Liver (tissue), 9 donors: ENCODE data around the gene DGKE. TPM values are rescaled to one million over a fixed set of nuclear protein-coding genes. Genes with fewer than 3 reads are reported as not detected.

Source experiments
- DNase-seq: peaks from one replicate; pipeline ENCODE4 v3.0.0-alpha.2; 2017; ENCODE audit warnings: low spot score
- H3K27ac ChIP-seq, 2 donors: one replicate each; pipeline ENCODE4 v1.7.0; 2013; ENCODE audit warnings: inconsistent platforms in 2 of 2, low read length in 2 of 2, control low read depth in 1 of 2, low read depth in 1 of 2, mild to moderate bottlenecking in 1 of 2
- H3K27me3 ChIP-seq, 4 donors: one replicate each; pipeline versions ENCODE4 v1.6.1 to v1.7.0; 2013; ENCODE audit warnings: low read length in 3 of 4, inconsistent platforms in 1 of 4, mild to moderate bottlenecking in 1 of 4, moderate library complexity in 1 of 4; ENCODE audit not compliant: control insufficient read depth in 4 of 4, insufficient read depth in 4 of 4
- H3K36me3 ChIP-seq, 4 donors: one replicate each; pipeline versions ENCODE4 v1.6.1 to v1.7.0; 2013; ENCODE audit warnings: low read length in 3 of 4, mild to moderate bottlenecking in 3 of 4, low read depth in 1 of 4, moderate library complexity in 1 of 4; ENCODE audit not compliant: control insufficient read depth in 4 of 4, insufficient read depth in 3 of 4
- H3K4me1 ChIP-seq, 4 donors: one replicate each; pipeline versions ENCODE4 v1.6.1 to v1.7.0; 2013; ENCODE audit warnings: low read length in 3 of 4, mild to moderate bottlenecking in 3 of 4, moderate library complexity in 1 of 4; ENCODE audit not compliant: control insufficient read depth in 4 of 4, insufficient read depth in 4 of 4
- H3K4me3 ChIP-seq, 3 donors: one replicate each; pipeline versions ENCODE4 v1.6.1 to v1.7.0; 2013; ENCODE audit warnings: low read length in 3 of 3, control low read depth in 1 of 3, low read depth in 1 of 3, mild to moderate bottlenecking in 1 of 3
- H3K9ac ChIP-seq, 2 donors: one replicate each; pipeline ENCODE4 v1.7.0; 2013; ENCODE audit warnings: low read length in 2 of 2, mild to moderate bottlenecking in 2 of 2, moderate library complexity in 2 of 2, control low read depth in 1 of 2, low read depth in 1 of 2
- H3K9me3 ChIP-seq, 4 donors: one replicate each; pipeline versions ENCODE4 v1.6.1 to v1.7.0; 2013; ENCODE audit warnings: low read length in 3 of 4; ENCODE audit not compliant: control insufficient read depth in 4 of 4
- ATF3 ChIP-seq: IDR thresholded peaks from 2 replicates; pipeline ENCODE4 v1.6.1; 2016; ENCODE audit warnings: antibody characterized with exemption
- CTCF ChIP-seq: fragments of 150-350 bp; IDR thresholded peaks from 2 replicates; pipeline ENCODE4 v1.5.1; 2017; ENCODE audit warnings: improper control_type of control experiment, low read depth, low read length; ENCODE audit not compliant: missing input control
- EGR1 ChIP-seq, 2 donors: IDR thresholded peaks; 2 replicates each; pipeline ENCODE4 v1.6.1; 2016 to 2018; ENCODE audit warnings: antibody characterized with exemption in 2 of 2, low read depth in 2 of 2
- FOXA1 ChIP-seq: IDR thresholded peaks from 2 replicates; pipeline ENCODE4 v1.6.1; 2016; ENCODE audit warnings: antibody characterized with exemption
- FOXA2 ChIP-seq: IDR thresholded peaks from 2 replicates; pipeline ENCODE4 v1.6.1; 2016; ENCODE audit warnings: antibody characterized with exemption
- GABPA ChIP-seq, 2 donors: IDR thresholded peaks in 1 of 2; conservative IDR thresholded peaks in 1 of 2; 2 replicates each; pipeline ENCODE4 v1.6.1; 2016; ENCODE audit warnings: antibody characterized with exemption in 2 of 2, mild to moderate bottlenecking in 1 of 2, moderate library complexity in 1 of 2
- HNF4A ChIP-seq, 2 donors: conservative IDR thresholded peaks; 2 replicates each; pipeline ENCODE4 v1.6.1; 2016; ENCODE audit warnings: antibody characterized with exemption in 2 of 2, mild to moderate bottlenecking in 2 of 2
- HNF4G ChIP-seq: IDR thresholded peaks from 2 replicates; pipeline ENCODE4 v1.6.1; 2016; ENCODE audit warnings: antibody characterized with exemption
- JUND ChIP-seq, 2 donors: IDR thresholded peaks; 2 replicates each; pipeline ENCODE4 v1.6.1; 2016; ENCODE audit warnings: antibody characterized with exemption in 2 of 2
- MAX ChIP-seq: IDR thresholded peaks from 2 replicates; pipeline ENCODE4 v1.6.1; 2016; ENCODE audit warnings: antibody characterized with exemption
- NR2F2 ChIP-seq: IDR thresholded peaks from 2 replicates; pipeline ENCODE4 v1.6.1; 2016; ENCODE audit warnings: antibody characterized with exemption
- RAD21 ChIP-seq, 2 donors: IDR thresholded peaks; 2 replicates each; pipeline ENCODE4 v1.6.1; 2016; ENCODE audit warnings: antibody characterized with exemption in 2 of 2, mild to moderate bottlenecking in 2 of 2
- REST ChIP-seq: IDR thresholded peaks from 2 replicates; pipeline ENCODE4 v1.6.1; 2016; ENCODE audit warnings: antibody characterized with exemption, mild to moderate bottlenecking
- RXRA ChIP-seq, 2 donors: IDR thresholded peaks; 2 replicates each; pipeline ENCODE4 v1.6.1; 2017 to 2018; ENCODE audit warnings: antibody characterized with exemption in 2 of 2, mild to moderate bottlenecking in 1 of 2
- SP1 ChIP-seq: IDR thresholded peaks from 2 replicates; pipeline ENCODE4 v1.6.1; 2018; ENCODE audit warnings: antibody characterized with exemption, mild to moderate bottlenecking
- TAF1 ChIP-seq: conservative IDR thresholded peaks from 2 replicates; pipeline ENCODE4 v1.6.1; 2016; ENCODE audit warnings: antibody characterized with exemption, mild to moderate bottlenecking
- YY1 ChIP-seq: IDR thresholded peaks from 2 replicates; pipeline ENCODE4 v1.6.1; 2016; ENCODE audit warnings: antibody characterized with exemption, mild to moderate bottlenecking
- ZBTB33 ChIP-seq: IDR thresholded peaks from 2 replicates; pipeline ENCODE4 v1.6.1; 2016; ENCODE audit warnings: antibody characterized with exemption
- WGBS: extraction: QIAGEN DNeasy Blood & Tissue Kit; methylation state at CpG from one replicate; pipeline ENCODE4 v1.1.7; 2013; 5-methylcytosine and 5-hydroxymethylcytosine counted together
- polyA plus RNA-seq, 2 donors: library from polyadenylated mRNA; stranded (reverse) in 1 of 2; unstranded in 1 of 2; fragments of 200-250 nt in 1 of 2; fragments of >200 nt in 1 of 2; fragmentation: Nextera tagmentation in 1 of 2; extraction: Ambion mirVana in 1 of 2; gene quantifications; one replicate each; pipeline versions ENCODE4 v1.2.1 to v1.2.3, GENCODE V29; 2013 to 2015
- total RNA-seq, 2 donors: library from RNA; depleted of rRNA; stranded (reverse); fragments of >200 nt; gene quantifications; one replicate each; pipeline ENCODE4 v1.2.3, GENCODE V29; 2014
- donor health status: healthy.
- donor health status: healthy.
- donor health status: healthy.
- donor health status: healthy.
- donor health status: healthy.

The DGKE gene
- total and polyA plus RNA-seq, 4 donors, result 1.0 to 5.9 (median 2.8) TPM

GRCh38 chr17:56821847-56822534, 12.0 kb upstream of the DGKE start (continued):
- TF ChIP-seq ZBTB33, result no peak
- no peak for TF ChIP-seq GABPA (IDR thresholded peaks at IDR 0.05 in 1 of 2, conservative IDR thresholded peaks at IDR 0.05 in 1 of 2)
- TF ChIP-seq ATF3, result no peak
- no peak for TF ChIP-seq RXRA (IDR thresholded peaks at IDR 0.05)
- no peak for TF ChIP-seq SP1
- no peak for TF ChIP-seq HNF4A (conservative IDR thresholded peaks at IDR 0.05)

GRCh38 chr17:56822725-56823124, 11.2 kb upstream of the DGKE start:
- Histone ChIP-seq H3K9ac (no peak overlapping the region), H3K4me1 (peaks cover 10 to 63% (median 52%) of the 10 kb centered on the region in 4 donors), H3K27ac (peak overlapping the region; percentile 55 to 79), H3K36me3 (peaks cover 0 to 2% (median 0%) of the 10 kb centered on the region in 4 donors), H3K9me3 (no peaks in the 10 kb centered on the region), H3K27me3 (no peaks in the 10 kb centered on the region), H3K4me3 (no peak overlapping the region)
- TF ChIP-seq EGR1 (IDR thresholded peaks at IDR 0.05; ENCODE audit: low read depth in 2 of 2) (peak in 1 of 2 donors; percentile 75), REST (no peak), SP1 (peak; percentile 92), NR2F2 (peak; percentile 78), ZBTB33 (peak; percentile 68), CTCF (no peak), RXRA (IDR thresholded peaks at IDR 0.05) (peak; percentile 94 to 97), RAD21 (IDR thresholded peaks at IDR 0.05) (peak; percentile 50 to 62), GABPA (IDR thresholded peaks at IDR 0.05 in 1 of 2, conservative IDR thresholded peaks at IDR 0.05 in 1 of 2) (peak in 1 of 2 donors; percentile 67), YY1 (peak; percentile 91), JUND (IDR thresholded peaks at IDR 0.05) (peak; percentile 43 to 81), HNF4A (conservative IDR thresholded peaks at IDR 0.05) (peak; percentile 93 to 97), FOXA1 (no peak), TAF1 (no peak), FOXA2 (peak; percentile 82), MAX (peak; percentile 96), HNF4G (peak; percentile 45), ATF3 (peak; percentile 18)
- 20% methylated on average over 5 of the region's 5 CpGs for WGBS
- DNase-seq, result no peak
